Transverse colon (tissue), 3 donors: ENCODE data around the gene BHLHE23.

ENCODE experiments used
- POLR2A ChIP-seq: fragments of 450-650 bp; IDR thresholded peaks from one replicate; pipeline ENCODE4 v1.6.1; 2016; ENCODE audit warnings: antibody characterized with exemption, mild to moderate bottlenecking, moderate library complexity
- TF ChIP-seq, protein P1 (sequence below), 5 experiments: fragments of 200-600 bp in 3 of 5; fragments of 450-650 bp in 2 of 5; sonication (generic) in 3 of 5; IDR thresholded peaks; 1 replicate in 2 of 5; 2 replicates in 3 of 5; pipeline ENCODE4 v1.5.1; 2016 to 2017; ENCODE audit warnings: antibody characterized with exemption in 5 of 5, inconsistent platforms in 3 of 5, mild to moderate bottlenecking in 2 of 5, moderate library complexity in 1 of 5

DNA sequence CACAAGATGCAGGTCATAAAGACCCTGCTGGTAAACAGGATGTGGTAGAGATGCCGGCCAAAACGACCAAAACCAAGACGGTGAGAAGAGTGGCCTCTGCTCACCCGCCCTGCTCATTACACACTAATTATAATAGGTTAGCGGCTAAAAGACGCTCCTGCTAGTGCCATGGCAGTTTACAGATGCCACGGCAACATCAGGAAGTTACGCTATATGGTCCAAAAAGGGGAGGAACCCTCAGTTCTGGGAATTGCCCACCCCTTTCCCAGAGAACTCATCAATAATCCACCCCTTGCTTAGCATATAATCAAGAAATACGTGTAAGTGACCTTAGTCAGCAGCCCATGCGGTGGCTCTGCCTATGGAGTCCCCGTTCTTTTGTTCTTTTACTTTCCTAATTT lies 17.6 kb downstream of the BHLHE23 start:
- no peak for TF ChIP-seq POLR2A
- TF ChIP-seq, protein P1, sequence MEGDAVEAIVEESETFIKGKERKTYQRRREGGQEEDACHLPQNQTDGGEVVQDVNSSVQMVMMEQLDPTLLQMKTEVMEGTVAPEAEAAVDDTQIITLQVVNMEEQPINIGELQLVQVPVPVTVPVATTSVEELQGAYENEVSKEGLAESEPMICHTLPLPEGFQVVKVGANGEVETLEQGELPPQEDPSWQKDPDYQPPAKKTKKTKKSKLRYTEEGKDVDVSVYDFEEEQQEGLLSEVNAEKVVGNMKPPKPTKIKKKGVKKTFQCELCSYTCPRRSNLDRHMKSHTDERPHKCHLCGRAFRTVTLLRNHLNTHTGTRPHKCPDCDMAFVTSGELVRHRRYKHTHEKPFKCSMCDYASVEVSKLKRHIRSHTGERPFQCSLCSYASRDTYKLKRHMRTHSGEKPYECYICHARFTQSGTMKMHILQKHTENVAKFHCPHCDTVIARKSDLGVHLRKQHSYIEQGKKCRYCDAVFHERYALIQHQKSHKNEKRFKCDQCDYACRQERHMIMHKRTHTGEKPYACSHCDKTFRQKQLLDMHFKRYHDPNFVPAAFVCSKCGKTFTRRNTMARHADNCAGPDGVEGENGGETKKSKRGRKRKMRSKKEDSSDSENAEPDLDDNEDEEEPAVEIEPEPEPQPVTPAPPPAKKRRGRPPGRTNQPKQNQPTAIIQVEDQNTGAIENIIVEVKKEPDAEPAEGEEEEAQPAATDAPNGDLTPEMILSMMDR (IDR thresholded peaks at IDR 0.05), result no peak
